HG03060 (cell line): ENCODE measurements around the gene DCUN1D1.
A peak's percentile ranks its signal among the peaks of the same experiment; 100 is the strongest.

ENCODE experiments used
- ATAC-seq: cut with Tn5 transposase; IDR thresholded peaks from one replicate; pipeline ENCODE4 v1.9.1; 2021; ENCODE audit warnings: low read depth, moderate number of reproducible peaks; ENCODE audit not compliant: unreplicated experiment

Gene DCUN1D1

GRCh38 chr3:182973047-182973446 lies 7.3 kb downstream of the DCUN1D1 start:
- no peak for ATAC-seq

- ATAC-seq: no peak
Observed at GRCh38 chr3:182972387-182972786, 8.0 kb downstream of the DCUN1D1 start.

- ATAC-seq: no peak
Observed at GRCh38 chr3:182971637-182972036, 8.7 kb downstream of the DCUN1D1 start.

- no peak for ATAC-seq
Observed at GRCh38 chr3:182970811-182971418, 9.4 kb downstream of the DCUN1D1 start.

GRCh38 chr3:182969853-182970252 lies 10.5 kb downstream of the DCUN1D1 start:
- ATAC-seq: no peak

GRCh38 chr3:182969277-182969676 lies 11.1 kb downstream of the DCUN1D1 start:
- no peak for ATAC-seq

GRCh38 chr3:182967218-182968204 lies 12.8 kb downstream of the DCUN1D1 start:
- ATAC-seq: peak; percentile 35

- ATAC-seq: no peak
Observed at GRCh38 chr3:182965861-182966366, 14.4 kb downstream of the DCUN1D1 start.

GRCh38 chr3:182964179-182964578 lies 16.2 kb downstream of the DCUN1D1 start:
- ATAC-seq: no peak

- ATAC-seq: no peak
Observed at GRCh38 chr3:182962166-182962565, 18.2 kb downstream of the DCUN1D1 start.

- ATAC-seq: no peak
Observed at GRCh38 chr3:182959474-182960350, 20.6 kb downstream of the DCUN1D1 start.

- ATAC-seq: no peak
Observed at GRCh38 chr3:182957676-182958266, 22.6 kb downstream of the DCUN1D1 start.

GRCh38 chr3:182957226-182957625 lies 23.1 kb downstream of the DCUN1D1 start:
- no peak for ATAC-seq

GRCh38 chr3:182954553-182955235 lies 25.6 kb downstream of the DCUN1D1 start:
- peak; percentile 84 for ATAC-seq

- ATAC-seq: no peak
Observed at GRCh38 chr3:182949688-182950087, 30.6 kb downstream of the DCUN1D1 start.

- no peak for ATAC-seq
Observed at GRCh38 chr3:182948305-182948704, 32.0 kb downstream of the DCUN1D1 start.

- no peak for ATAC-seq
Observed at GRCh38 chr3:182947888-182948287, 32.5 kb downstream of the DCUN1D1 start.

GRCh38 chr3:182941719-182942118 lies 38.6 kb downstream of the DCUN1D1 start:
- no peak for ATAC-seq

- ATAC-seq: no peak
Observed at GRCh38 chr3:182940266-182940808, 40.0 kb downstream of the DCUN1D1 start.
